Stimulated activated CD8-positive, alpha-beta memory T cell treated with anti-CD3 and anti-CD28 coated beads, Interleukin-15, amount 100 ng/mL, for 1 hour (primary cell): ENCODE measurements around the gene SLC20A1.

Source experiments
- DNase-seq: peaks from one replicate; pipeline ENCODE4 v3.0.0-alpha.2; 2020; ENCODE audit warnings: low read depth

Gene SLC20A1

DNA sequence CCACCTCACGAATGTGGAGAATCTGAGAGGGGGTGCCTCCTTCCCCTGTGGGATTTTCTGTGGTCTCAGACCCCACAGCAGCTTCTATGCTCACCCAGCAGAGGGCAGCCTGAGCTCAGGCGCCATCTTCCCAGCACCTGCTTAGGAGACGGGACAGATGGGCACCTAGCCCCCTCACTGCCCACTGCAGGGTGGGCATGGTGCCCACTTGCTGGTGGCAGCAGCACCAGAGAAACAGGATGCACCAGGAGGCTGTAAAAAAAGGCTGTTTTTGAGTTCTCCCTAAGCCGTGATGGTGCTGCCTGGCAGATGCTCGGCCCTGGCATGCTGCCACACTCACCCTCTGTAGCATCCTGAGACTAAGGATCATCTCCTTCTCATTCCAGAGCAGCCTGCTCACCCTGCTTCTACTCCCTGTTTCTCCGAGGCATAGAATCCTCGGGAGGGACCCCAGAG, 19.1 kb upstream of the SLC20A1 start:
- peak; percentile 37 for DNase-seq

DNA sequence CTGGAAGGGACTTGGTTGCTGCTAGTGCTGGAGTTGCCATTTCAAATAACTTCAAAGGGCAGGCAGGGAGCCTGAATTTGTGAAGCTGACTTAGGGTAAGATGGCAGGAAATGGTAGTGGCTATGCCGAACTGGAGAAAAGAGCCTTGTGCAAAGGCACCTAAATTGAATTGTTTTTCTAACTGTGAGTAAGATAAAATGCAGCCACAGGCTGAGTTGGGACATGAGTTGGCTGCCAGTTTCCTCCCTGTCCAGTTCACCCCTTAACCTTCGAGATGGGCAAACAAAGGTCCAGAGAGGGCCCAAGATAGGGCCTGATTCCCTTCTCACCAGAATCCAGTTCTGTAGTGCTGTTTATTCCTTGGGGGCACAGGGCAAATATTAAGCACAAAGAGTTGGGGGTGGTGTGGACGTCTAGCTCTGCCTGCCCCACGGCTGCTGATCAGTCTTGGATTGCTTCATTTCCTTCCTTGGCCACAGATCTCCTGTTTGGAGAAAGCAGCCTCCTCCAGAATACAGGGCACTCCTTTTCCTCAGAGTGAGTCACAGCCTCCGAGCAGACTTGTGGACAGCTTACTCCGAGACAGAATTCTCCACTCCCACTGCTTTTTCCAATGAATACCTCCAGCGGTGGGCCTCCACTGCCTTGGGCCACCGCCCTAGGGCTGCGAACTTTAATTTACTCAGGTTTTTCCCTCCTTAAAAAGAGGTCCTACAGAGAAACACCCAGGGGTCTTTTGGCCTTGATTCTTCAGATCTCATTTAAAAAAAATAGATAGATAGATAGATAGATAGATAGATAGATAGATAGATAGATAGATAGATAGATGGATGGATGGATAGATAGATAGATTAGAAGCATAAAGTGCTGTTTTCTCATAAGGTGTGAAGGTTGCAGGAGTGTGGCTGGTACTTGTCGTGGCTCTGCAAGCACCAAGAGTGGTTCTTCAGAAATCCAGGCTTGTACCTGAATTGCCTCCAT, 18.4 kb upstream of the SLC20A1 start:
- DNase-seq: no peak

DNA sequence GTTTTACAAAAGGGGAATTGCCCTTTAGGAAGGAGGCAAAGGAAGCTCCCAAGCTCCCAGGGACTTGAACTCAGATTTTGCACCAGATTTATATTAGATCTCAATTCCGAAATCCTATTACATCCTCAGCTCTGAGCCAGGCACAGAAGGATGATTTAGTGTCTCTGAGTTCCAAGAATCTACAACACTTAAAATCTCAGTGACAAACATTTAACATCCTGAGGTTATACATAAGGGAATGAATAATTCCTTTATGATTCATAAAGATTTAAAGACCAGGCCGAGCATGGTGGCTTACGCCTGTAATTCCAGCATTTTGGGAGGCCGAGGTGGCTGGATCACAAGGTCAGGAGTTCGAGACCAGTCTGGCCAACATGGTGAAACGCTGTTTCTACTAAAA, 16.5 kb upstream of the SLC20A1 start:
- no peak for DNase-seq

DNA sequence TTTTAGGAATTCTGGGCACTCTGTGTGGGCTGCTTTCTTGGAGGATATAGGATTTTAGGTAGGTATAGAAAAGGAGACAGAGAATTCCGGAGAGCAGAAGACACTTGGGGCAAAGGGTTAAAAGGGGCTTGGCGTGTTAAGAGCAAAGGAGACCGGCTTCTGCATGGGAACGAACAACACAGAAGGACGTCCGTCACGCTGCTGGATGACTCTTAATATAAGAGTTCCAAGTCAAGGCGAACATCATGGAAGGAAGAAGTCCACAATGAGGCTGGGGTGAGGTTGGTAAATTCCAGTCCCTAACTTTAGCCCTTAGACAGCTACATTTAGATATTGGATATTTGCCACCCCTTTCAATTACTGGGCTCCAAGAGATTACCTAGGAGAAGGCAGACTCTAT, 15.9 kb upstream of the SLC20A1 start:
- DNase-seq: no peak

DNA sequence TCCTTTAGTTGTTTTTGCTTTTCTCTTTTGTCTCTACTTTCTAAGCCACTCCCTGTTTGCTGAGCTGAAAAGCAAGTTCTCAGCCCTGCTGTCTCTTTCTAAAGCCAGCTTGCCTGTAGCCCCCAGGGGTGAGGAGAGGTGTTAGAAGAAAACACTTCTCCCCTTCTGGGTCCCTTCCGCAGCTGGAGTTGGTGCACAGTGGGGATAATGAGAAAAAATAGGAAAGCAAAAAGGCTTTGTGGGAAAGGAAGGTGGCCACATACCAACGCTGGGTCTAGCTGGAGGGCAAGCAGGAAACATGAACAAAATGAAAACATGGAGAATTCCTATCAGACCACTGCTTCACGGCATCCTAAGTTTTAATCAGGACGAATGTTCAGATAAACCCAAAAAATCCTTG, 15.5 kb upstream of the SLC20A1 start:
- DNase-seq: no peak

DNA sequence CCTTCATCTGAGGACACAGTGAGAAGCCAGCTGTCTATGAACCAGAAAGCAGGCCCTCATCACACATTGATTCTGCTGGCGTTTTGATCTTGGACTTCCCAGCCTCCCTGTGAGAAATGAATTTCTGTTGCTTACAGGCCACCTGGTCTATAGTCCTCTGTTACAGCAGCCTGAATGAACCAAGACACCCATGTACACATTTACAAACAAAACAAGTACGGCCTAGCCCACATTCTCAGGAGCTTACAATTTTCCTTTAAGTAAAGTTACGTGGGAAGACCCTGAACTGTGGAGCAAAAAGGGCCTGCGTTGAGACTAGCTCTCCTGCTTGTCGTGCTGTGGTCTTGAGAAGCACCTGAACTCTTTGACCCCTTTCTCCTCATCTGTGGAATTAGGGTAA, 12.0 kb upstream of the SLC20A1 start:
- no peak for DNase-seq

DNA sequence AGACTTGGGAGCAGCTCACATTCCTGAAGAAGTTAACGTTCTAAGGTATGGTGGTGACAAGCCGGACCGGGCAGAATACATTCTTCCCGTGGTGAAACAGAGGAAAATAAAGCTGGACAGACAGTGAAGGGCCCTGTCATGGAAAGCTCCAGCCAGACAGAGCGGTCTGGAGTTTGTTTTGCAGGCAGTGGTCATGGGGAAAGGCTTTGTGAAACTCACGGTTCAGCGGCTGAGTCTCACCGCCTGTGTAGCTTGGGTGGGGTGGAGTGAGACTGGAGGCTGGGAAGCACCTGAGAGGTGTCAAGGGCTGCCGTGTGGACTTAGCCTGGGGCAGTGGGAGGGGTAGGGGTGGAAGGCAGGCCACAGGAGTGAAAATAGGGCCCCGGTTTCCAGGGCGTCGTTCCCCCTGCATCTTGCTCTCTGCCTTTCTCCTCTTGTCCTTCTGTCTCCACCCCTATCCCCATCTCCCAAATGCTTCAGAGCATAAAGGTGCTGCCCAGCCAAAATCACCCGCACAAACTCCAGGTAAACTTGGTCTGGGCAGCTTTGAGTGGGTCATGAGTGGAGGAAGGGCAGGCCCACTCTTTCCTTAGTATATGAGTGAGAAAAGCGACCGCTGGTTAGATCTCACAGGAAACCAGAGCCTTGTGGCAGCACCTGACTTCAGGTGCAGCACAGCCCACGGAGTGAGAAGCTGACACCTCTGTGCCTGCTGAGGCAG, 11.4 kb upstream of the SLC20A1 start:
- DNase-seq: no peak

DNA sequence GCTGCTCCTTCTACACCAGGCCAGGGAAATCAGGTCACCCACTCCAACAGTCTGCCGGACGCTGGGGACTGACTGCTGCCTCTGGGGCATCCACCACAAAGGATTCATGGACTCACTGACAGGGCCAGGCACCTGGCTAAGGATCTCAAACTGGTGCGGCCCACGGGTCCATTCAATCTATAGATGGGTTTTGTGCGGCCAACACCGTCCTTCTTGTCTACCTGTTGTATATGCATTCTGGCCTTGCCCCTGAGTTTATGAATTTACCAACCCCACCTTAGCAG, 10.9 kb upstream of the SLC20A1 start:
- no peak for DNase-seq

DNA sequence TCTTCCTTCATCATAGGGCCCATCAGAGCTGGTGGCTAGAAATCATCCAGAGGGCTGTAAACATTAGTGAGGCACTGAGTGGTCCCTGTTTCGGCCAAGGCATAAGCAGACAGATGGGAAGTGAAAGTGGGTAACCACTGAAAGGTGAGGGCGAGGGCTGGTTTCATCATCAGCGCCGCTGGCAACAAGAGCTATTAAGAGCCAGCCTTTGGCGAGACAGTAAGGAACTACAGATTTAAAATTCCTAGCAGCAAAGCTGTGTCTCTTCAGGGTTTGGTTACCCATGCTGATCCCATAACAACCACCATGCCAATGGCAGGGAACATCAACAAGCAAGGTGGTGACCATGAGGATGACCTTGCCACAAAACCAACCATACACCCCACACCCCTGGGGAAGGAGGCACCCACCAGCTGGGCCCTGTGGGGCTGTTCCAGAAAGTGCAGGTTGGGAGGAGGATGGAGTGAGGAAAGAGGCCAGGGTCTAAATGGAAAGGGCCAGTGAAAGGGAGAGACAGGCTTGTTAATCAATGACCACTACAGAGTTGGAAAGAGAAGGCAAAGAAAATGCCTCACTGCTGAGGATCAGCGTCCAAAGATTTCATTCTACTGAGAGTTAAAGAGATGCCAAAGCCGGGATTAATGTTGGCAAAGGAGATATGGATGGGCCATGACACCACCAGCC, 9.0 kb upstream of the SLC20A1 start:
- DNase-seq: no peak

DNA sequence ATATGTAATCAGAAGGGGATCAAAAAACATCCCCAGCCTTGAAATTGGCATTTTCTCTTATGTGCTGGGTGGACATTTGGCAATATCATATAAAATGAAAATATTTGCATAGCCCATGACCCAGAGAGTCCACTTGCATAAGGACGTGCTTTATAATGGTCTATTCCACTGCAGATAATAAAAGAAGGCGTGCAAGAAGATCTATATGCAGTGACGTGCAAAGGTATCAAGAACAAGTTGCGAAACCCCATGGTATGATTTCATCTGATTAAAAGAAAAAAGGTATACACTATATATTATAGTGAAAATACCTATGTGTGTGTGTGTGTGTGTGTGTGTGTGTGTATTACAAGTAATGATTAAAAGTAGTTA, 8.5 kb upstream of the SLC20A1 start:
- DNase-seq: no peak

DNA sequence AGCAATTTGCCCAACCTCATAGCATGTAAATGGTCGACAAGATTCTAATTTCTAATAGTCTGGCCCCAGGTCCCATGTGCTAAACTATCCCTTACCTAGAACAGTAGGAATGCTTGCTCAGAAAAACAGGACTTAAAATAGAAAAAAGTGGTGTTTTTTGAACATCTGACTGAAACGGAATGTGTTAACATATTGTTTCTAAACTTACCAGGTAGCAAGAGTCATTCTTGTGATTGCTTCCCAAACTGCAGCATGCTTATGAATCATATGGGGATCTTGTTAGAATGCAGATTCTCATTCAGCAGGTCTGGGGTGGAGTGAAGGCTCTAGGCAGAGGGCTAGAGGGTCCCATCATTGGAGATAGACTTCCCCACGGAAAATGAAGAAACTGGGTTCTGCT, 5.8 kb upstream of the SLC20A1 start:
- no peak for DNase-seq

DNA sequence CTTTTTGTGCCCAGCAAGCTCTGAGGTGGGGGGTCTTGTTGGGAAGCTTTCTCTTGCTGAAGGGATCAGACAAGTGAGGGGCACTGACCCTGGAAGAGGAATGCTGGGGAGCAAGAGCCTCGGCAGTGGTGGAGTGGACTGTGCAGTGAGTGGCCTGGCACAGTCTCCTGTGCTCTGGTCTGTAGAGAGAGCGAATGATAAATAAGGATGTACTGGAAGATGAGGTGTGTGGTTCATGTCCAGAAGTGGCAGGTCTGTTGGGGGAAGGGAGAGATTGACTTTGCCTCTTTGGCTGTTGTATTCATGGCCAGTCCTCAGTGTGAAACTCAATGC, 5.3 kb upstream of the SLC20A1 start:
- no peak for DNase-seq

DNA sequence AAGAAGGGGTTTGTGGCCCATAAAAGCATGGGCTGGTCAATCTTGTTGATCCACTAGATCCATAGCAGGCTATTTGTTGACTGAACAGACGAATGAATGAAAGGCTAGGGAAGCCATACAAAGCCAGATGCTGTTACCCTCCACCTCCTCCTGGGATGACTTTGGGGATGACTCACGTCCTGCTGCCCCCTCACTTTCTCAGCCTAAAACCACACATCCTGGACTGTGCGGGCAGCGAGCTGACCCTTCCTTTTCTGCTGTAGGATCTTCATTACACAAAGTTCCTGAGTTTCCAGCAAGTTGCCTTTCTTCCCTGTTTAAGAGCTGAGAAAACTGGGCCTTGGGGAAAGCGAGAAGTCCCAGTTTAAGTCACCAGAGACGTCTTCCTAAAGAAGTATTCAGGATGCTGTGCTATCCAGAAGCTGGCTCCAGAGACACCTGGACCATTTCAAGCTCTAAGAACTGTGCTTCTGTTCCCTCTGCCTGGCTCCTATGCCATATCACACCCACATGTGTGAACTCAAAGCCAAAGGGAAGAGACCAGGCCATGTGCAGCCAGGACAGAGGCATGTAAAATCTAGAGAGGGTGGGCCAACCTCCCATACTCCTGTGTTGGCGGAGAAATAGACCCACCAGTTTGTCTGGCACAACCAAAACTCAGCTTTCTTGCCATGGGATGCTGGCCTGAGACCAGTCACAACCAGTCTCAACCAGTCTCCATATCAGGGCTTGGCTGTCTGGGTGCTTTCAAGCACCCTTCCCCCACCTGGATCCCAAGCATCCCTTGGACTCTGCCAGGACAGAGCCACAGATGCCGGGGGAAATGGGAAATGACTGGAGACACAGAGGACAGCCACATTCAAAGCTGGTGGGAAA, 4.7 kb upstream of the SLC20A1 start:
- no peak for DNase-seq

DNA sequence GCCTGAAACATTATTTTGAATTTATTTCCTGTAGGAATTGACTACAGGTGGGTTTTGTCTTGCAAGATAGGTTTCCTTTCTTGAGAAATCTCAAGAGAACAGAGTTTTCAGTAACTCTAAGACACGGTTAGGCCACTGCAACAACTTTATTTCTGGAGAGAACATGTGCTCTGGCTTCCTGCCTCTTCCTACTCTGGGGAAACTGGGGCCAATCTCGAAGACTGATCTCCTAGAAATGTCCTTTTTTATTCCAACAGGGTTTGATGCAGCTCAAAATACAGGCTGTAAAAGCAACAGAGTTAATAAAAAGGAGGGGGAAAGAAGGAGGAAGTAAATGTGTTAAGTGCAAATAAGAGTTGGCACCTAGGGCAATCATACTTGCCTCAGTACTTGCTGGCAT, 4.0 kb upstream of the SLC20A1 start:
- DNase-seq: no peak

DNA sequence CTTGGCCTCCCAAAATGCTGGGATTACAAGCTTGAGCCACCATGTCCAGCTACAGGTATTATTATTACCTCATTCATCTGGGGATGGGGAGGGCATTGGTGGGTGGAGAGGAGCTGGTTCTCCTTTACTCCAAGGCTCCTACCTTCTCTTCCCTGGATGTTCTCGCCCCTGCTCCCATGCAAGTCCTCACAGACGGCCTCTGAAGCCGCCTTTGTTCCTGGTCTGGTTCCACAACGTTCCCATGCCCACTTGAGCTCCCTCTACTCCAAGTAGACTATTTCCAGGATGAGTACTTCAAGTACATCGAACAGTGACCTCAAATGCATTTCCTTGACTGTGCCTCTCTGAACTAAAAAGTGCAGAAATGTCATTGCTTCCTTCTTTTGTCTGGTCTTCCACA, 3.2 kb upstream of the SLC20A1 start:
- DNase-seq: no peak

DNA sequence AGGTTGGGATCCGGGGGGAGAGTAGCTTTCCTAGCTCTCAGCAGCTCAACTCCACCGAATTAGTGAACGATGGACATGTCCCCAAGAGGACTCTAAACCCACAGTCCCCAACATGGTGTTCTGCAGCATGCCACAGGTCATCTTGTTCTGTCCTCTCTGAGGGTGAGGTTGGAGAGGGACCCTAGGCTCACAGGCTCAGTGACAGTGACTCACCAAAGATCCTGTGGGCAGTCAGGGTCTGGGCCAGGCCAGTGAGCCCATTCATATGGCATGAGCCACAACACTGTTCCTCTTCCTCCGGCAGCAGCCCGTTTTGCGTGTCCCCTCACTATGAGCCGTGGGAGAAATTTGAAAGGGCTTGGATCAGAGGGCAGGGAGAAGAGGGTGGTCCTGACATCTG, 2.8 kb upstream of the SLC20A1 start:
- DNase-seq: no peak

DNA sequence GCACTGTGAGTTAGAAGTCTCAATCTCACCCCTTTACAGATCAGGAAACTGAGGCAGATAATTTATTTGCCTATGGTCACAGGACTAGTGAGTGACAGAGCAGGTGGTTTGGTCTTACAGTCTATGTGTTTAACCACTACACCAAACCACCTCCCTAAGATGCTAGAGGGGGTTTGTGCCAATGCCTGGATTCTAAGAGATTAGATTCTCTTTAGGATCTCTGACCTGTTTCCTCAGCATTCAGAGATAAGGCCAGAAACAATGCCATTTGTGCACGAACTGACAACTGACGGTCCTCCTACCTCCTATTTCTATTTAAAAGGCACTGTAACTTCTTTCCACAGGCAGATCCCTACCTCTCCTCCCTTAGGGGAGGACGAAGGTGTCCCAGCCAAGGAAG, 2.3 kb upstream of the SLC20A1 start:
- DNase-seq: no peak

DNA sequence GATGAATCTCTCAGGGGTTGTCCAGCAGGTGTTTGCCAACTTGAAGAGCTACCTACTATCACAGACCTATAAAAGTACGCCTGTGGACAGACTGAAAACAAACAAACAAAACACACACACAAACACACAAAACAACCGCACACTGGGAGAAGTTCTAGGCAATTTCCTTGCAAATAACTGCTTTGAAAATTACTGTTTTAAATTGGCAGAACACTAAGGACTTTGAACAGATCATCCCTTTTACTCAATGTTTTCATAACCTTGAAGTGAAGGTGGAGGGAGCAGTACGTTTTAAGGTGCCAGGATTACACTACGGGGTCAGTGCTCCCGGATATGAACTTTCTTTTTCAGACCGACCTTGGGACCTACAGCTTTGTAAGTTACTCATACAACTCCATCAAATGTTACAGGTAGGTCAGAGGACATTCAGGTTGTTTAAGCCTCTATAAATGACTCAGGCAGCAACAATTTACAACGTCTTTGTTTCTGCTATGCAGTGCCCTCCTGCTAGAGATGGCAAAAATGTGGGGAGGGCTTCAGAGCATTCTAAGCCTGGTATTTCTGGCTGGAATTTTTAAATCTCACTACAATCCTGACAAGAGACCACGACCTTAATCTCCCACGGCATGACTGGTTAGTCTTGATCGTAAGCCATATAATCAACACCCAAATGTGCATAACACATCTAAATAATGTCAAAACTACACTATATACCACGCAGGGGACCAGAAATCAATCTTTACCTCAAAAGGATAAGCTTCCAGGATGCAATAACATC, 1.4 kb upstream of the SLC20A1 start:
- no peak for DNase-seq

DNA sequence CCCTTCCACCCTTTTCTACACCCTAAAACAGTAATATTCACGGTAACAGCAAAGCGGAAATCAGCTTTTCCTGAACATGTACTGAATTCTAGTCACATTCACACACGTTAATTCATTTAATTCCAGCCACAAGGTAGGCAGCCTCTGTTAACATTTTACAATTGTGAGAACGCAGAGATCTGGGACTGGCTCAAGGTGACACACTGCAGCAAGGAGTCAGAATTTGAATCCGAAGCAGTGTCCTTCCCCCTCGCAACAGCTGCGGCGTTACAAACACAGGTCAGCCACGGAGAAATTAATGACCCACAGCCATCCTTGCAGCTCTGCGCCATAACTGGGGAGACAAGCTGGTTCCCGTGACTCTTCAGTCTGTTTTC, 818 bp upstream of the SLC20A1 start:
- DNase-seq: no peak

DNA sequence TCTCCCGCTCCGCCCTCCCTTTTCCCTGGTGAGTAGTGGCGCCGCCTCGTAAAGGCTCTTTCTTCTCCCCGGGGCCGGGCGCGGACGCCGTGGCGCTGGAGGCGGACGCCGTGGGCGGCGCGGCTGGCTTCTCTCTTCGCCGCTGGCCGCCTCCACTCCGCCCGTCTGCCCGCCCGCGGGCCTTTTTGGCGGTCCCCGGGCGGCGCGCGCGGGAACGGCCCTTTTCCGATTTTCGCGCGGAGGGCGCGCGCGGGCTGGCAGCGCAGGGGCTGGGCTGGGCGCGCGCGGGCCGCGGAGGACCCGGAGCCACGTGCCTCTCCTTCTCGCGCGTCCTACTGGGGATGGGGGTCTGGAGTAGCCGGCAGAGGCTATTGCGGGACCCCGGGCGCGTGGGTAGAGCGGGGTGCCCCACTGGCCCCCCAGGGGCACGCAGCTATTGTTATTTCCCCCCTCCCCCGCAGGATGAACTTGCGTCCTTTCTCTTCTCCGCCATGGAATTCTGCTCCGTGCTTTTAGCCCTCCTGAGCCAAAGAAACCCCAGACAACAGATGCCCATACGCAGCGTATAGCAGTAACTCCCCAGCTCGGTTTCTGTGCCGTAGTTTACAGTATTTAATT, 472 bp downstream of the SLC20A1 start:
- DNase-seq: no peak
